DOHH2 (cell line): Measurements from ENCODE around the gene ARHGAP19.

Experiments
- CTCF ChIP-seq: fragments of 200-600 bp; sonication (generic); IDR thresholded peaks from one replicate; pipeline ENCODE4 v1.5.1; 2014; ENCODE audit warnings: antibody characterized with exemption, mild to moderate bottlenecking, low read depth, low read length; ENCODE audit not compliant: poor library complexity, severe bottlenecking
- EZH2phosphoT487 ChIP-seq: fragments of 200-600 bp; sonication (generic); IDR thresholded peaks from 2 replicates; pipeline ENCODE4 v1.6.1; 2017; ENCODE audit warnings: borderline replicate concordance, mild to moderate bottlenecking, antibody characterized with exemption, low read length, moderate library complexity, mixed read lengths

GRCh38 chr10:97259119-97259518, 33.3 kb downstream of the ARHGAP19 start:
- no peak for TF ChIP-seq CTCF
- TF ChIP-seq EZH2phosphoT487: no peak
